Measurements from ENCODE around the gene ABLIM2.

ABLIM2 gene

GRCh38 chr4:8053688-8054449 is 104.7 kb downstream of the ABLIM2 start:
- DNase-seq (ENCODE audit: insufficient read length, low spot score) = no peak
- FAIRE-seq = no peak

GRCh38 chr4:8052160-8052691 is 106.4 kb downstream of the ABLIM2 start:
- no peak for DNase-seq (ENCODE audit: insufficient read length, low spot score)
- no peak for FAIRE-seq

- DNase-seq (ENCODE audit: insufficient read length, low spot score) = no peak
- FAIRE-seq = no peak
Observed at GRCh38 chr4:8051644-8052043, 107.0 kb downstream of the ABLIM2 start.

- DNase-seq (ENCODE audit: insufficient read length, low spot score) (no peak), FAIRE-seq (no peak)
Observed at GRCh38 chr4:8050555-8051206, 107.9 kb downstream of the ABLIM2 start.

GRCh38 chr4:8050180-8050554 is 108.4 kb downstream of the ABLIM2 start:
- FAIRE-seq = no peak
- DNase-seq (ENCODE audit: insufficient read length, low spot score) = no peak

GRCh38 chr4:8048856-8049676 is 109.5 kb downstream of the ABLIM2 start:
- DNase-seq (ENCODE audit: insufficient read length, low spot score) = no peak
- no peak for FAIRE-seq

- DNase-seq (ENCODE audit: insufficient read length, low spot score) = no peak
Observed at GRCh38 chr4:8047837-8048678, 110.6 kb downstream of the ABLIM2 start.

GRCh38 chr4:8046925-8047541 is 111.6 kb downstream of the ABLIM2 start:
- FAIRE-seq (no peak), DNase-seq (ENCODE audit: insufficient read length, low spot score) (no peak)

More at GRCh38 chr4:8047837-8048678, 110.6 kb downstream of the ABLIM2 start:
- no peak for FAIRE-seq

- FAIRE-seq = no peak
- DNase-seq (ENCODE audit: insufficient read length, low spot score) = no peak
Observed at GRCh38 chr4:8045909-8046308, 112.7 kb downstream of the ABLIM2 start.

- no peak for FAIRE-seq
Observed at GRCh38 chr4:8044699-8045098, 113.9 kb downstream of the ABLIM2 start.

GRCh38 chr4:8044244-8044643 is 114.4 kb downstream of the ABLIM2 start:
- FAIRE-seq = no peak

More at GRCh38 chr4:8044699-8045098, 113.9 kb downstream of the ABLIM2 start:
- no peak for DNase-seq (ENCODE audit: insufficient read length, low spot score)

GRCh38 chr4:8043596-8043995 is 115.0 kb downstream of the ABLIM2 start:
- FAIRE-seq = no peak
- DNase-seq (ENCODE audit: insufficient read length, low spot score) = no peak

More at GRCh38 chr4:8044244-8044643, 114.4 kb downstream of the ABLIM2 start:
- no peak for DNase-seq (ENCODE audit: insufficient read length, low spot score)

- FAIRE-seq = no peak
- DNase-seq (ENCODE audit: insufficient read length, low spot score) = no peak
Observed at GRCh38 chr4:8041868-8042267, 116.7 kb downstream of the ABLIM2 start.

- FAIRE-seq (no peak), DNase-seq (ENCODE audit: insufficient read length, low spot score) (no peak)
Observed at GRCh38 chr4:8041172-8041571, 117.4 kb downstream of the ABLIM2 start.

- no peak for FAIRE-seq
- no peak for DNase-seq (ENCODE audit: insufficient read length, low spot score)
Observed at GRCh38 chr4:8040607-8041006, 118.0 kb downstream of the ABLIM2 start.

GRCh38 chr4:8039853-8040252 is 118.8 kb downstream of the ABLIM2 start:
- FAIRE-seq = no peak

GRCh38 chr4:8039290-8039689 is 119.3 kb downstream of the ABLIM2 start:
- DNase-seq (ENCODE audit: insufficient read length, low spot score) = no peak
- no peak for FAIRE-seq

More at GRCh38 chr4:8039853-8040252, 118.8 kb downstream of the ABLIM2 start:
- DNase-seq (ENCODE audit: insufficient read length, low spot score) = no peak

- FAIRE-seq (no peak), DNase-seq (ENCODE audit: insufficient read length, low spot score) (no peak)
Observed at GRCh38 chr4:8038719-8039251, 119.8 kb downstream of the ABLIM2 start.

- no peak for FAIRE-seq
- DNase-seq (ENCODE audit: insufficient read length, low spot score) = no peak
Observed at GRCh38 chr4:8038083-8038482, 120.5 kb downstream of the ABLIM2 start.
